Measurements from ENCODE around the gene BNIP3.

BNIP3 gene

GRCh38 chr10:131978366-131978765 is 3.4 kb downstream of the BNIP3 start:
- no peak overlapping the region for H3K4me3 ChIP-seq (replicated peaks; ENCODE audit: low read depth, low read length)
- DNase-seq (ENCODE audit: low read depth) = no peak
- no peak for TF ChIP-seq CTCF (IDR thresholded peaks at IDR 0.05; ENCODE audit: low read length, missing control alignments)

- no peak overlapping the region for H3K4me3 ChIP-seq (replicated peaks; ENCODE audit: low read depth, low read length)
- no peak for DNase-seq (ENCODE audit: low read depth)
- TF ChIP-seq CTCF (IDR thresholded peaks at IDR 0.05; ENCODE audit: low read length, missing control alignments) = no peak
These were observed 4.2 kb downstream of the BNIP3 start for GRCh38 chr10:131977323-131978096.

- no peak overlapping the region for H3K4me3 ChIP-seq (replicated peaks; ENCODE audit: low read depth, low read length)
- DNase-seq (ENCODE audit: low read depth) = no peak
- no peak for TF ChIP-seq CTCF (IDR thresholded peaks at IDR 0.05; ENCODE audit: low read length, missing control alignments)
These were observed 5.9 kb downstream of the BNIP3 start for GRCh38 chr10:131975796-131976195.

- no peak for DNase-seq (ENCODE audit: low read depth)
- TF ChIP-seq CTCF (IDR thresholded peaks at IDR 0.05; ENCODE audit: low read length, missing control alignments) = no peak
- H3K4me3 ChIP-seq (replicated peaks; ENCODE audit: low read depth, low read length) = no peak overlapping the region
These were observed 6.7 kb downstream of the BNIP3 start for GRCh38 chr10:131975003-131975402.

GRCh38 chr10:131974034-131974817 is 7.5 kb downstream of the BNIP3 start:
- H3K4me3 ChIP-seq (replicated peaks; ENCODE audit: low read depth, low read length) = no peak overlapping the region
- DNase-seq (ENCODE audit: low read depth) = no peak
- TF ChIP-seq CTCF (IDR thresholded peaks at IDR 0.05; ENCODE audit: low read length, missing control alignments) = no peak

GRCh38 chr10:131973160-131973951 is 8.4 kb downstream of the BNIP3 start:
- DNase-seq (ENCODE audit: low read depth) = no peak
- no peak overlapping the region for H3K4me3 ChIP-seq (replicated peaks; ENCODE audit: low read depth, low read length)
- no peak for TF ChIP-seq CTCF (IDR thresholded peaks at IDR 0.05; ENCODE audit: low read length, missing control alignments)

Data from fibroblast of pulmonary artery (primary cell).